Endometrium (tissue), 2 donors: ENCODE measurements around the gene PRF1.

ENCODE experiments used
- FAIRE-seq: peaks from 2 replicates; lab custom pipeline; 2012; peaks lifted over from hg19 to GRCh38; lab: Jason Lieb, UNC
- donor health status: control.
- donor health status: control.

Gene PRF1

DNA sequence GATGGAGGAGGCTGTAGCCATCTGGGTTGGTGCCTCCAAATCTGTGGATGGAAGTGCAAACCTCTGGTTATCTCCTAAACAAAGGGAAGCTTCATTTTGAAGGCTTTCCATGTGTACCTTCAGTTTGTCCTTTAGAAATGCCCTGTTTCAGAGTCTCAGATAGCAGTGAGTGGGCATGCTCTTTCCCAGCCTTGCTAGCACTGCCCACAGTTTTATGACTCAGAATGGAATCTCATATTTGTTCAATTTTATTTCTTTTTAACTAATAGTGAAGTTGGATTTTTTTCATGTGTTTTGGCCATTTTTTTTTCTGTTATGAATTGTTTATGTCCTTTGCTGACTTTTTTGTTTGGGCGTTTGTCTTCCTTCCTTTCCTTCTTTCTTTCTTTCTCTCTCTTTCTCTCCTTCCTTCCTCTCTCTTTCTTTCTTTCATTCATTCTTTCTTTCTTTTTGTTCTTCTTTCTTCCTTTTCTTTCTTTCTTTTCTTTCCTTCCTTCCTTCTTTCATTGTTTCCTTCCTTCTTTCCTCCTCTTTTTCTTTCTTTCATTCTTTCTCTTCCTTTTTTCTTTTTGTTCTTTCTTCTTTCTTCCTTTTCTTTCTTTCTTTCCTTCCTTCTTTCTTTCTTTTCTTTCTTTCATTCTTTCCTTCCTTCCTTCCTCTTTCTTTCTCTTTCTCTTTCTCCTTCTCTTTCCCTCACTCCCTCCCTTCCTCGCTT lies 25.6 kb downstream of the PRF1 start:
- no peak for FAIRE-seq

DNA sequence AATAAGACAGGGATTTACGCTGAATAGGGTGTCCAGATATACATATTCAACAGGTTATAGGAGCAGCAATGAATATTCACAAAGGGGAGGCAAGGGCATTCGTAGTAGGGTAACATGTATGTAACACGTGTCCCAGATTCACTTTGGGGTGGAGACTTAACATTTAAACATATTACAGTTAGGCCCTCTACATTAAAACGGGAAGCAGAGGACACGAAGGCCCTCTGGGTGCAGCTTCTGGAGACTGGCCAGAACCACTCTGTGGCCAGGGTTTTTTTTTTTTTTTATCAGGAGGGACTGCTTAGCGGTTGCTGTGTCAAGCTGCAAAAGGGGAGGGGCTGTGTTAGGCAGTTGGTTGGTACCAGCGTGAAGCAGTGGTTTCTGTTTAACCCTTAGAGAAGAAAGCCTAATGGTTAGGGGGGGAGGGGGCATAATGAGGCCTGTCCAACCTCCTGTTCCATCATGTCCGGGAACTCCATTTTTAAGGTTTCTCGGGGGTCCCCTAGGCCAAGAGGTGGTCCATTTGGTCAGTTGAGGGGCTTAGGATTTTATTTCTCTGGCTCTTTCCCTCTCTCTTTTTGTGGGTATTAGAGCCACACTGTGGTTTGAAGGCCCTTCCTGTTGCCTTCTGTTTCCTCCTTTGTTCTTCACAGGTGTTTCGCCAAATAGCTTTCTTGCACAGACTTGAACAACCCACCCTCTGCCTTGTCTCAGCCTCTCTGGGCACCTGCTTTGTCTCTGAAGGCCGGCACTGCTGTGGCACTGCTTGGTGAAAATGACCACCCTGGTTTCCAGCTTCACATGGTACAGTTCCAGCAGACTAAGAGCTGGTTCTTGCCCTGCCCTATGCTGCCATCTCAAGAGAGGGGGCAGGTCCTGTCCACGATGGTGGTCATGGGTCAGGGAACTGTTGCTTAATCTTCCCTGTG lies 26.4 kb downstream of the PRF1 start:
- FAIRE-seq = no peak

DNA sequence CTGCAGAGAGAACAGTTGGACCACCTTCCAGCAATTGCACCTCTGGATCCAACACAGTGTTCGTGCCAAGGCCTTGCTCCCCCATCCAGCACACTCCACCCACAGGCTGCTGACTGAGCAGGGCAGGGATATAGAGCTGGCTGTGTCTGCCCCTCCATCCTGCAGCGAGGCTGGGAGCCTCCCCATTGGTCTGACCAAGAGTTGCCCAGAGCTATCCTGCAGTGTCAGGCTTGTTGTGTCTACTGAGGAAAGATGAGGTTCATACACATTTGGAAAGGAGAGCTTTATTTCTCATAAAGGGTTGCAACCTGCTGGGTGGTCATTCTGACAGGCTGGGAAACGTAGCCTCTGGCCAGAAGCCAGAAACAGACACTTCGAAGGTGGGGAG lies 27.1 kb downstream of the PRF1 start:
- no peak for FAIRE-seq

DNA sequence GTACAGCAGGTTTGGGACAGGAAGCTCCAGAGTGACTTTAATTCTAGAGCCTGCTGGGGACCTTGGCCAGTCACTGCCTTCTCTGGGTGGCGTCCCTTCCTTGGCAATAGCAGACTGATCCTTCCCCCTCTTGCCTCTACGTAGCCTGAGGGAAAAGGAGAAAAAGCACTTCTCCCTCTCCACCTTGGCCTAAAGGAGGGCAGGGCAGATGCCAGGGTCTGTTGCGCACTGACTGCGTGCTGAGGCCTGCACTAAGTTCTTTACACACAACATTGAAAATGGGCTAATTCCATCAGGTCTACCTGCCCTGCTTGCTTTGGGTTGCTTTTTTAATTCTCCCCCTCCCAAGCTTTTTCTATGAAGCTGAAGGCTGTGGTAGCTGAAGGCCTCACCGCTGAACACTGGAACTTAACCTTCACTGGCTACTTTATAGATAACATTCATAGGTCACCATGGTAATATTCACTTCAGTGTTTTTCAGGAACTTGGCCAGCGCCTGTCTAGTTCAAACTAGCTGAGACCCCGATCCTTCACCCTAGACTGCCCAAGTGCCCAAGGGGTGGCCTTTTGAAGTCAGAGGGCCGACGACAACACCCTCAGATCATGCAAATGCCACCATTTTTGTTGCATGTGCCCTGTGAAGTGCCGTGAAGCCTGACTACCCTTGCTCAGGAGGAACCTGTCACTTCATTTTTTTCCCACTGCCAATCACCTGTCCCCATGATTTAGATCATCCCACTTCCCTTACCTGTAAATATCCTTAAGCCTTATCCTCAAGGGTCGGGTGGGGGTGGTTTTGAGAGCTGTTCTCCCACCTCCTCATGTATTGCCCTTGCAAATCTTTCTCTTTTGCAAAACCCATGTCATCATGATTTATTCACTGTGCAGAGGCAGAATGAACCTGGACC lies 28.7 kb downstream of the PRF1 start:
- no peak for FAIRE-seq

DNA sequence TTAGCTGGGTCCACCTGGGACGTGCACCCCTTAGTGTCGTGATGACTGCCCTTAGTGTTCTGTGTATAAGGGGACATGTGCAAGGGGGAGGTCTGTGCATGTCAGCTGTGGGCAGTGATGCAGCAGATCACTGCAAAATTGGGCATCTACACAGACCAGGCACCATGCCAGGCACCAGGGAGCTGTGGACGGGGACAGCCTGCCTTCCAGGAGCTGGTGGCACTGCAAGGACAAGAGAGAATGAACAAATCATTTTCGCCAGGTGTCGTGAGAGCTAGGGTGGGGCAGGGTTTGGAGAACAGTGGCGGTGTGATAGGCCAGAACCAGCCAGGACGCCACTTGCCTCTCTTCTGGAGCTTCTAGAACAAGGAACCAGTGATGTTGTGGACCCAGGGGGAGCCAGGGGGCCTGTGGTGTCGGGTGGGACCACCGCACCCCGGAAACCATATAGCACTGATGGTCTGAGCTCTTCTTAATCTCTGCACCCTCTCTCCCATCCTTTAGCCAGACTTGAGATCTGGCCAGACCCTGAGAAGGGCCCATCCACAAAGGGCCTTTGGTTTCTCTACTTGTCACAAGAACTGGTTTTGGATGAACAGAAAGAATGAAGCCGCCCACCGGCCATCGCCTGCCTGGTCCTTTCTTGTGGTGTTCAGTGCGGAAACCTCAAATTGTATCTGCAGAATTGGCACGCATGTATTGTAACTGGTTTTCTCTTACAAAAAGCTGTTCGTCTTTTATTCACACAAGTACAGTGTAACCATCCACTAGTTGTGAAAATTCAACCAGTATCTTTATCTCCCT lies 30.7 kb downstream of the PRF1 start:
- no peak for FAIRE-seq

DNA sequence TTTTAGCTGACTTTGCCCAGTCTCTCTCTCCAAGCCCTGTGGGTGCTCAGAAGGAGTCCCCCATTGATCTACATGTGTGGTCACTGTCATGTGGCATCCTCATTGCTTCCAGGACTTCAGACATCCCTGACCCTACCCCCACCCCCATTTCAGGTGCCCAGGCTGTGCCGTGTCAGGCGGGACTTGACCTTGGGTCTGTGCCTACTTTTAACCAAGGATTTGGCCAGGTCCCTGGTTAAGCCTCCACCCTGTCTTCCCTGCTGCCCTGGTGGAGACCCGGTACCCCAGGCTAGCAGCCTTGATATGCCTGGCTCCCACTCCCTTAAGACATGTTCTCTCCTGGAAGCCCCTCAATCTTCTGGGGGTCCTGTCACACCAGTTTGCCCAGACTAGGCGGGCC lies 31.3 kb downstream of the PRF1 start:
- FAIRE-seq = no peak

DNA sequence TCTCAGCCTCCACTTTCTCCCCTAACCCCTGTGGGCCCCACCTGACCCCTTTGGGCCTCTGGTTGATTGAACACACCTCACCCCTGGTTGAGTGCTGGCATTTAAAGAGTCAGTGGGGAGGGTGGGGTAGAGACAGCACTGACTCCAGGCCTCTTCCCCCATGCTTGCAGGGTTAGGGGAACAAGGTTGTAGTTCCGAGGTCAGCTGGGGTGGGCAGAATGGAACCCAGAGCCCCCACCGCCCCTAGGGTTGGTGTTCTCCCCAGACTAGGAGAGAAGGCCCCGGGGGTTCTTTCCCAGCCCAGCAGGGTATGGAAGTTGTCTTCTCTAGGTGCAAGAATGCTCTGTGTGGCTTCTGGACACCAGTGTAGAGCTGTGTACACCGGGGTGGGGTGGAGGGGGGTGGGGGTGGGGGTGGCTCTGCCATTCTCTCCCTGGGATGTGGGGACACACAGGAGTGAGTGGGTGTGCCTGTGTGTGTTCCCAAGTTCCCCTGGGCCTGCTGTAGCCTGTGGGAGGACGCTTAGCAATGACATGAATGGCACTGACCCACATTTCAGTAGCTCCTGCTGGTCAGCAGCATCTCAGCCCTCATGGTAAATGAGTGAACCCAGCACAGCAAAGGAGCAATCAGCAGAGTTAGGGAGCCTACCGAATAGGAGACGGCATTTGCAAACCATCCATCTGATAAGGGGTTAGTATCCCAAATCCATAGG lies 33.6 kb downstream of the PRF1 start:
- FAIRE-seq = no peak

DNA sequence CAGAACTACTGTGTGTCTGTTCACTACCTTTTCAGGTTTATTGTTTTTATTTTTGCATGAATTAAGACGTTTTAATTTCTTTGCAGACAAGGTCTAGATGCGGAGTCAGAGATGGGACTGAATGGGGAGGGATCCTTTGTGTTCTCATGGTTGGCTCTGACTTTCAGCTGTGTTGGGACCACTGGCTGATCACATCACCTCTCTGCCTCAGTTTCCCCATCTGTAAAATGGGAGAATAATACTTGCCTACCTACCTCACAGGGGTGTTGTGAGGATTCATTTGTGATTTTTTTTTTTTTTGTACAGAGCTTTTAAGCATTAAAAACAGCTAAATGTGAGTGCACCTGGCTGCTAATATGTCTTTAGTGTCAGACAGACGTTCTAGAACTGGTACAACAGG lies 34.4 kb downstream of the PRF1 start:
- FAIRE-seq = no peak

DNA sequence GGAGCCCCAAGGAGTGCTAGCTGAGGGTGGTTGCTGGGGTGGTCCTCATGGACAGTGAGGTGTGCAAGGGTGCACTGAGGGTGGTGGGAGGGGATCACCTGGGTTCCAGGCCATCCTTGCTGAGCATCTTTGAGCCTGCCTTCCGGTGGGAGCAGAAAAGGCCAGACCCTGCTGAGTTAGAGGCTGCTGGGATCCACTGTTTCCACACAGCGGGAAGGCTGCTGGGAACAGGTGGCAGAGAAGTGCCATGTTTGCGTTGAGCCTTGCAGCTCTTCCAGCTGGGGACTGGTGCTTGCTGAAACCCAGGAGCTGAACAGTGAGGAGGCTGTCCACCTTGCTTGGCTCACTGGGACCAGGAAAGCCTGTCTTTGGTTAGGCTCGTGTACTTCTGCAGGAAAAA lies 34.9 kb downstream of the PRF1 start:
- FAIRE-seq = no peak

DNA sequence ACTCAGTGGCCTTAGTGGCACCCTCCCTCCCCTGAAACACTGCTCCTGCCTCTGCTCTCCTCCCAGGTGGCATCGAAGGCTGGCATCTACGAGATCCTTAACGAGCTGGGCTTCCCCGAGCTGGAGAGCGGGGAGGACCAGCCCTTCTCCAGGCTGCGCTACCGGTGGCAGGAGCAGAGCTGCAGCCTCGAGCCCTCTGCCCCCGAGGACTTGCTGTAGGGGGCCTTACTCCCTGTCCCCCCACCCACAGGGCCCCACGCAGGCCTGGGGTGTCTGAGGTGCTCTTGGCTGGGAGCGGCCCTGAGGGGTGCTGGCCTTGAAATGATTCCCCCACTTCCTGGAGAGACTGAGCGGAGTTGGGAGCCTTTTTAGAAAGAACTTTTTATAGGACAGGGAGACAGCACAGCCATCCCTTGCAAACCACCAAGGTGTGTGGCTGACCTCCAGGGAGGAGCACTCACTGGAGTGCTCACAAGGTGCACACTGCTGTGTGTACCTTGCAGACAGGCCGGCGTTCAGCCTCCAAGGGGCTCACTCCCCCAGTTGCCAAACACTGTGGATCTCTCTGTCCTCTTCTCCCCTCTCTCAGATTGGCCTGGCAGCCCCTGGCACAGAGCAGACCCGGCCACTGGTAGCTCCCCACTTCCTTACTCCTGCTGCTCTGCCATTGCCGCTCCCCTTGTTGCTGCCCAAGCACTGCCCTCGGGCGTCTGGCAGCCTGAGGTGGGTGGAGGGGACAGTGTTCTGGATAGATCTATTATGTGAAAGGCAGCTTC lies 35.8 kb downstream of the PRF1 start:
- FAIRE-seq = no peak

DNA sequence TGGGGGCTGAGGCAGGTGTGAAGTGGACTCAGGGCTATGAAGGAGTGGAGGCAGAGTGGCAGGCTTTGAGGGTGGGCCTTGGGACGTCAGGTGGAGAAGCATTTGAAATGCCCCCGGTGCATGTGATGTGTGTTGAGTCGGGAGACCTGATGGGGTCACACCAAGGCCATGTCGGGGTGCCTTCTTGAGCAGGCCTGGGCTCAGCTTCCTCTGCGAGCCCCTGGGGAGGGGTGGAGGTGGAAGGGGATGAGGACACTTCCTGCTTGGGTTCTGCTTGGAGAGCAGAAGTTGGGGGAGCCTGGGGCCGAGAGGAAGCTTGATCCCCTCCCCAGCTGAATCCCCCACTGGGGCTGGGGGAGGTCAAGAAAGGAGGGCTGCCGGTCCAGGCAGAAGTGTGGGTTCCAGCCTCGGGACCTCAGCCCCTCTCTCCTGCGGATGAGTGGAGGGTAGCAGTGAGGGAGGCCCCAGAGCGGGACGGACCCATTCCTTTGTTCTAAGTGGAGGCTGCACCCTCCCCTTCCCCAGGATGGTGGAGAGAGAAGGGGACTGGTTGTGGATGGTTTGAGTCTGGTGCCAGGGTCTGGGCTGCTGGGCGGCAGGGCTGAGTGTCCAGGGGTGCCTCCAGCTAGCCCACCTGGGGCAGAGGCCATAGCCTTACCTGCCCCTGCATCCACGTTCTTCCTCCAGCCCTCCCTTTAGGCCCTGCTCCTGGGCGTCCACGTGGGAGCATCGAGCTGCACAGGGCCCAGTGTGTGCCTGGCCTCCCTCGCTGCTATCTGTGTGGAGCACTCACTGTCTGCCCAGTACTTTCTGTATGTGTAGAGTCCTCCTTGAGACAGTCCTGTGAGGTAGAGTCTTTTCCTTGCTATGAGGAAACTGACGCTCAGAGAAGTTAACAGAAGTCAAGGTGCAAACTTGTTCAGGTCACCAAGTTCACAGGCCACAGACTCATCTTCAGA lies 36.7 kb downstream of the PRF1 start:
- no peak for FAIRE-seq

DNA sequence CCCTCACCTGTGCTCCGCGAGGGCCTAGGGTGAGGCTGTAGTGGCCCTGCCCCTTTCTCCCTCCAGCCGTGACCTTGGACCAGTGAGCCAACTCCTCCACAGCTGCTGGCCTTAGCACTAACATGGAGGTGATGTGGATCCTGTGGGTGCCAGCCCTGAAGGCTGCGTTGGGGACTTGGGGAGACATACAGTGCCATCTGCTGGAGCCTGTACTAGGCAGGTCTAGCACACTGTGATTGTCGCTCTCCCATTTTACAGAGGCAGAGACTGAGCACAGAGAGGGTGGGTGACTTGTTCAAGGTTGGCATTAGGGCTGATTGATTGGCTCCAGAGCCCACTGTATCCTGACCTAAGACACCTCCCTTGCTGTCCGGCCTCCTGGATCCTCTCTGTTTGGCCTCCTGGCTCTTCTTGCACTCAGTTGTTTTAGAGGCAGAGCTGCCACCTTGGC lies 37.6 kb downstream of the PRF1 start:
- no peak for FAIRE-seq

DNA sequence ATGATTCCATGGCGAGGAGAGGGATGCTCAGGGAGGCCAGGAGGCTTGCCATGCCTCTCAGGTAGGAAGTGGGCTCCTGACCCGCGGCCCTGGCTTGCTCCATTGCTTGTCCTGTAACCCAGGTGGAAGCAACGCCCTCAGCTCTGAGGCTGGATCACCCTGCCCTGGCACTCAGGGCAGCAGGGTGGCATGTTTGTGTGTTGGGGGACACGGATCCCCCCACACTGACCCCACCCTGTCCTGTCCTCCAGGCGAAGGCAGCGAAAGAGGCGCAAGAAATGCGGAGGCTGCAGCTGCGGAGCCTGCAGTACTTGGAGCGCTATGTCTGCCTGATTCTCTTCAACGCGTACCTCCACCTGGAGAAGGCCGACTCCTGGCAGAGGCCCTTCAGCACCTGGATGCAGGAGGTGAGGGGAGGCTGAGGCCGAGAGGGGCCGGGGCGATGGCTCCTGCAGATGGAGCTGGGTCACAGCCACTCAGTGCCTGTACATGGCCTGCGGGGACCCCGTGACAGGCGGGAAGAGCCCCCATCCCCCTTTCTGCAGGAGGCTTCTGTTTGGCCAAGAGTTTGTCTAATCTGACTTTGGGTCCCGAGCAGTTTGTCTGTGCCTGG lies 38.3 kb downstream of the PRF1 start:
- no peak for FAIRE-seq

DNA sequence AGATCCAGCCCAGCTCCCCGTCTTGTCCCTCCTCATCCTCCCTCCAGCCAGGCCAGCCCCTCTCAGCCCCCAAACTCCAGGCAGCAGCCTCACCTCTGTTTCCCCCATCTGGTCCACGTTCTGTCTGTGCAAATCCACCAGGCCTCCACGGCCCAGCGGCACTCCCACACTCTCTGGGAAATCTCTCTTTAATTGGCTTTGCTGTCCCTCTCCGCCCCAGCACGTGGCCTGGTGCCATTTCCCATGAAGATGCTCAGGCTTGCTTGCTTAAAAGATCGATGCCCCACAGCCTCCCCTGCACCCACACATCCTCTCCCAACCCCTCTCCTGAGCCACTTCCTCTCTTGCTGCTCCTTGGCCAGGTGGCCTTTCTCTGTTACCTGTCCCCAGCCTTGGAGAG lies 39.3 kb downstream of the PRF1 start:
- FAIRE-seq = no peak

DNA sequence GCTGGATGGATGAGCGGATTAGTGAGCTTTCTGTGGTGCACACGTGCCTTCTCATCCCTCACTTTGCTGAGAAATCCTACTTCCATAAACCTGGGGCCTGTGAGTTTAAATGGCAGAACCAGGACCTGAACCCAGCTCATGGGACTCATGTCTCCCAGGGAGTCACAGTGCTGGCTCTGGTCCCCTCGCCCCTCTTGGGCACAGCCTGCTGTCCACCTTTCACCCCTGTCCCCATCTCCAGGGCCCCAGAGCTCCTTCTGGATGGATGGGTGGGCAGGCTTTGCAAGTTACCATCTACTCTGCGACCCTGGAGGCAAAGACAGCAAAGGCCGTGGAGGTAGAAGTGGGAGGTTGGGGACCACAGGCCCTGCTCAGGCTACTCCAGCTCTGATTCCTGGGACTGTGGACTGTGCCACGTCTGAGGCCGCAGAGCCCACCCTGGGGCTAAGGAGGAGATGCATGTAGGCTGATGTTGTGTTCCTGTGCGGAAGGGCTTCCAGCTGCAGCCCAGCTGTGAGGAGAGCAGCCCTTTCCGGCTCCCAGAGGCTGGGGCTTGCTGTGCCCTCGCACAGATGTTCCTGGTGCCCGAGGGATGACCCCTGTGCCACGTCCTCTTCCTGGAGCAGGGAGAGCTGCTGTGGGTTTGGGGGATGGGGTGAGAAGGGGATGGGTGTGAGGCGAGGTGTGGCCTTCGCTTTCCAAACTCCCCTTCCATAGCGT lies 40.3 kb downstream of the PRF1 start:
- no peak for FAIRE-seq

DNA sequence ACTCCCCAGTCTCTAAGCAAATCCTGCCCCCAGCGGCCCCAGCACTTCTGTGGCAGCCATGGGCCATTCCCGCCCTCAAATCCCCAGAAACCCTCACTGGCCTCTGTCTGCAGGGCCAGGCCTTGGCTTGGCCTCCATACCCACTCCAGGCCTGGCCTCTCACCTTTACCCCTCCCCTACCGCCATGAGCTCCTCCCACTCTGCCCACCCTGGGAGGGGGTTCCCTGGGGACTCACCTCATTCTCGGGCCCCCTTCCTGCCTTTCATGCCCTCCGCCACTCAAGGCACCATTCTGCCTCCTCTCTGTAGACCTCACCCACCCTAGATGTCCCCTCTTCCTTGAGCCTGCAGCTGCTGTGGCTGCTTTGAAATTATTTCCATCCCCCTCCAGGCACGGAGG lies 41.0 kb downstream of the PRF1 start:
- FAIRE-seq = no peak

DNA sequence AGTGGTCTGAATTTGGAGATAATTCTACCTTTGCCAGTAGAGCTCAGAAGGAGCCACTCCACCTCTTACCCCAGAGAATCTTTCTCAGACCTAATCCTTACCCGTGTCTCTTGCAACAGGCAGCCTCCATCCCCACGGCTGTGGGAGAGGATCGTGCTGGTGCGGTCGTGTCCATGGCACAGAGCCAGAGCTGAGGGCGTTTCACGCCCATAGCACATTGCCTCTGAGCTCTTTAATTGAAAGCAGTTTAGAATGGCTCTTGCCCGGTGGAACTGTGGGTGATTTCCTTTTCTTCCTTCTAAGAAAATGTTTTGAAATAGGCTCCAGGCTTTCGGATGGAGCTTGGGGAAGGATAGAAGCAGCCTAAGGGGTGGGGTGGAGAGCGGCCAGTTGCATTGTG lies 41.5 kb downstream of the PRF1 start:
- no peak for FAIRE-seq

DNA sequence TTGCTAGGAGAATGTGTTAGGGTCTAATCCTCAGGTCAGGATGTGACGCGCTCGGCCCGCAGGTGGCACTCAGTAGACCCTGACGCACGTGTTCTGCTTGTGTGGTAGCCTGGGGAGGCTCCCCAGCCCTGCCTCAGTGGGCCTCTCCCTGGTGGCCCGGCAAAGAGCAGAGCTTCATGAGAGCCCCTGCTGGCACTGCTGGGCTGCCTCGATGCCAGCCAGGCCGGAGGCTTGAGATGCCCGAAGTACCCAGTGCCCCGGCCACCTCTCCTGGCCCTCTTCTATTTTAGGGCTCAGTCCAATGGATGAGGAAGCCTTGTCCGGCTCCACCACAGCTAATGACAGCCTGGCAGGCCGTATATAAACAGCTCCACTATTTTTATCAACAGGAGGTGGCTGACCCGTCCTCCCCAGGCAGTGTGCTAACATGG lies 42.0 kb downstream of the PRF1 start:
- FAIRE-seq = no peak
